A172 (cell line): ENCODE data around the gene AMBRA1. TPM values are rescaled to one million over a fixed set of nuclear protein-coding genes. Genes with fewer than 3 reads are reported as not detected.
A peak's percentile ranks its signal among the peaks of the same experiment; 100 is the strongest.

ENCODE experiments used
- DNase-seq: peaks from one replicate; pipeline ENCODE4 v3.0.0-alpha.2; 2015; ENCODE audit warnings: low spot score
- total RNA-seq: library from RNA; depleted of rRNA; stranded (reverse); fragments of >200 nt; shearing (Covaris generic); gene quantifications from 2 replicates; pipeline ENCODE4 v1.2.3, GENCODE V29; 2014

AMBRA1 gene
- total RNA-seq, 1 experiment from 2014 or later = 44.3 TPM

DNA sequence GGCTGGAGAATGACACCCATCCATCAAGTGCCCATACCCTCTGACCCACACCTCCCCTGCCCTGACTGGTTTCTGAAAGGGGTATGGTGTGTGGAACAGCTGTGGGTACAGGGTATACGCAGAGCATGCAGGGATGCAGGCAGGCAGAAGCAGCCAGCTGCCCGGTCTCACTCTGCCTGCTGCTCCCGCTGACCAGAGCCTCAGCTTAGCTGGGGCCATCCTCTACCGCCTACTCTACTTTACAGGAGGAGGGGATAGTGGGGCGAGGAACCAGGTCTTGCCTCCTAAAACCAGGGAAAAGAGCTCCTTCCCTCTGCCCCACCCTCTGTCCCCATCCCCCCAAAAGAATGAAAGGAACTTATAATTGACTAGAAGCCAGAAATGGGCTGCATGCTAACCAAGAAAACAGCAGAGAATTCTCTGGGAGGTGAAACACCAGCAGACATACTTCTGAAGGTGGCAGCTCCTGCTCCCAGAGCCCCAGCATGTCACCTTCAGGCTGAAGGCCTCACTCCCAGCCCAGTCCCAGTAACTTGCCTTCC is 189.3 kb downstream of the AMBRA1 start:
- no peak for DNase-seq

GRCh38 chr11:46402957-46403902 is 190.6 kb downstream of the AMBRA1 start:
- DNase-seq = no peak

GRCh38 chr11:46397526-46397925 is 196.3 kb downstream of the AMBRA1 start:
- no peak for DNase-seq

DNA sequence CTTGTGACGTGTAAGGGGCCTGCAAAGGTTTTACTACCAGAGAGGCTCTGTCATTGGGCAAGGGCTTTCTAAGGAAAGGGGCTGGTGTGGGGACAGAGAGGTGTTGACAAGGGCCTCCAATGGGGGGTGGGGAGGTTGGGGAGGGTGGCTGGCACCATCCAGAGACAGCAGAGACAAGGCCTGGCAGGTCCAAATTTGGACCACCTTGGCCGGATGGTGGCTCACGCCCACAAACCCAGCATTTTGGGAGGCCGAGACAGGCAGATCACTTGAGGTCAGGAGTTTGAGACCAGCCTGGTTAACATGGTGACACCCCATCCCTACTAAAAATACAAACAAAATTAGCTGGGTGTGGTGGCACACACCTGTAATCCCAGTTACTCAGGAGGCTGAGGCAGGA is 200.1 kb downstream of the AMBRA1 start:
- DNase-seq = no peak

DNA sequence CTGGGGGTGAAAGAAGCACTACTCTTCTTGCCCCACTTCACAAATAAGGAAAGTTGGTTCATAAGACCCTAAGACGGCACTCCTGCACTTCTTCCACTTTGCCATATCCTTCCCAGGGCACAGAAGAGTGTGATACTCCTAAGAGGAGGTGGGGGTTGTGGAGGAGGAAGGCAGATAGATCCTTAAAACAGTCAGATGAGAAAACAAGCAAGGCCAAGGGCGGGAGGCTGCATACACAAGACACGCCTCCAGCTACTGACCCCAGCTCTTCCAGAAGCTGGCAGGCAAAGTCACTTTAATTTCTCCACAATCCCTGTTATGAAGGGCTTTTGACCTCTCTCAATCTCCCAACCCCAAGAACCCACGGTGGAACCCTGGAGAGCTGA is 200.6 kb downstream of the AMBRA1 start:
- DNase-seq = no peak

DNA sequence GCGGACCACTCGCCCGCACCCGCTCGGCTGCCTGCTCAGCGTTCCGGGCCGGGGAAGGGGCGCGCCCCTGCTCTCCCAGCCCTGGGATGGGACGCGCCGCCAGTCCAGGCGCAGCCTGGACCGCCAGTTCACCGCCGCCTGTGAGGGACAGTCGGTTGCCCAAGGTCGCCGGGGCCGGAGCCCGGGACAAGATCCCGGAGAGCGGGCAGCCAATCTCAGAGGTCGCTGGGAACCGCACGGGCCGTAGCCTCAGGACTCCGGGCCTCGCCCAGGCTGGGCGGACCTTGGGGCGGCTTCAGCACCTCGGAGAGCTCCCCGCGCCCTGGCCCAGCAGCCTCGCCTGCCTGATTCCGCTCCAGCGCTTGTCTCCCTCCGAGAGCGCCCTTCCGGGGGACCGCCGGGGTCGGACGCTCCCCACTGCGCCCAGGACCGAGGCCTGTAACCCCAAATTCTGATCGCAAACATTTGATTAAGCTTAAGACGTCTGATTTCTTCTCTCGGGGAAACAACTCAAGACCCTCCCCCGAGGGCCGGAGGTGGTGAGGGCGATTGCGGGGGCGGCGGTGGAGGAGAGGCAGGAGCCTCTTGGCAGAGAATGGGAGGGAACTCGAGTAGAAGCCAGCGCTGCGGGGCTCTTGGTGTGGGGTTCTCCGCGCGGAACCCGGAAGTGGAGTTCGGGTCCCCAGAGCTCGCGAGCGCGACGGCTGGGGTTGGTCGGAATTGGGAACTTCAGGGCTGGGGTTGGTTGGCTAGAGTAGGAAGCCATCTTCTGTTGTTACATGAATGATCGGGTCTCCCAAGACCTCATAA is 201.2 kb downstream of the AMBRA1 start:
- DNase-seq = peak; percentile 74

GRCh38 chr11:46391578-46392420 is 202.0 kb downstream of the AMBRA1 start, which contains the start of gene CHRM4:
Gene CHRM4 (minus strand): TSS chr11:46391776. CDS start chr11:46386557, 5,219 bp downstream.
- no peak for DNase-seq

- DNase-seq = no peak
Observed at GRCh38 chr11:46391186-46391577, 202.6 kb downstream of the AMBRA1 start.

DNA sequence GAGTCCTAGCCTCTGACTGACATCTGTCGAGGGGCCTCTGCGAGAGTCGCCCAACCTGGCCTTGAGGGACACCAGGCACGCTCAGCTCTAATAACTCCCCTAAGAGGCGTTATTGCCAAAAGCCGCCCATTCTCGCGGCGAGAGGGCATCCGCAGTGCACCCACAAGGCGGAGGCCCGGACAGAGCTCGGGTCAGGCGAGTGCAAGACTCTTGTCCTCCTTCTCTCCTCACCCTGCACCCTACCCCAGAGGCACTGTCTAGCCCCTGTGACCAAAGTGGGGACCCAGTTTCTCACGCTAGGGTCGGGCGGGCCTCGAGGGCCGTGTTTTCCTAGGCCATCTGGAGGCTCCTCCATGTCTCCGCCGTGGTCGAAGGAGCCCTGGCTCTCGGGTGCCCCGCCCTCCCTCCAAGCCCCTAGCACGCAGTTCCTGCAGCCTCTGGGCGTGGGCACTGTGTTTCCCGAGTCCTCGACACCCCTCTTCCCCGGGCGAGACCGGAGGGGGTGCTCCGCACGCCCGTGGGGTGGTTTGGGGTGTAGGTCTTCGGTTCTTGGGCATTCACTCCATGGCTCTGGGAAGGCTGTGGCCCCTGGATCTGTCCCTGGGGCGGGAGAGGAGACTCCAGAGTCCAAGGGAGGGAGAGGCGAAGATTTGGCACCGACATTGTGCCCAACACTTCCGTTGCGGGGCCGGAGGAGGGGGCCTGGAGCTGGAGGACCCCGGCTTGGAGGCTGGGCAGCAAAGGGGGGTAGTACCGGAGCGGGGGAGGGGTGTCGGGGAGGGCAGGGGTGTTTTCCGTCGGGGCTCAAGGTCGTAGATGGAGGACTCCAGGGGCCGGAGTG is 203.3 kb downstream of the AMBRA1 start:
- no peak for DNase-seq

DNA sequence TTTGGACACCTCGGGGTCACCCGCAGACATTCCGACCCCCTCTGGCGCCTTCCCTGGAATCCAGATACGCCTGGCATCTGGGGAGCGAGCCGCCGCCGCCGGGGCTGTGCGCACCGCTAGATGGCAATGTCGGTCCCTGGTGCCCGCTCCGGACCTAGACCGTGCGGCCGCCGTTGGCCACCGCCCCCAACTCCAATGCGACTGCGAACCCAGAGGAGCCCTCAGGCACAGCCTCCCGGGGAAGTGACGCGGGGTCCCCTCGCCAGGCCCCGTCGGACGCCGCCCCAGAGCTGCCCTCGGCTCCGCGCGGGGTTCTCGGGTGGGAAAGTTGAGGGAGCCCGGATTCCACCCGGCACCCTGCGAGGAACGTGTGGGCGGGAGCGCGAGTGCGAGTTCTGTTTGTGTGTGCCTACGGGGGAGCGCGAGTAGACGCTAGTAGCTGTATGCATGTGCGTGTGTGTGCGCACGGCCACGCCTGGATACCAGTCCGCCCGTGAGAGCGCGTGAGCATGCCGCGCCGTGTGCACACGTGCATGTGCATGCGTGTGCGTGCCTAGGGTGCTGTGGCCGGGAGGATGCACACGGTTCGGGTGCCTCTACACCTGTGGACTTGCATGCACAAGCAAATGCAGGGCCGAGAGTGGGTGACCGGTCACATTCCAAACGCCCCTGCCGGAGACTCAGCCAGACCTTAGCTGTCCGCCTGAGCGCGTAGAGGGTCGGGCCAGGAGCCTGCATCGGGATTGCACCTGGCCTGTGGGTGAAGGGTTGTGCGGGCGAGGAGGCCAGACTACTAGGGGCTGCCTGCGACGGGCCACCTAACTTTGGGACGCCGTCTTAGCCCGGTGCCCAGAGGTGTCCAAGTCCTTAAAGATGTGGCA is 204.1 kb downstream of the AMBRA1 start:
- no peak for DNase-seq

DNA sequence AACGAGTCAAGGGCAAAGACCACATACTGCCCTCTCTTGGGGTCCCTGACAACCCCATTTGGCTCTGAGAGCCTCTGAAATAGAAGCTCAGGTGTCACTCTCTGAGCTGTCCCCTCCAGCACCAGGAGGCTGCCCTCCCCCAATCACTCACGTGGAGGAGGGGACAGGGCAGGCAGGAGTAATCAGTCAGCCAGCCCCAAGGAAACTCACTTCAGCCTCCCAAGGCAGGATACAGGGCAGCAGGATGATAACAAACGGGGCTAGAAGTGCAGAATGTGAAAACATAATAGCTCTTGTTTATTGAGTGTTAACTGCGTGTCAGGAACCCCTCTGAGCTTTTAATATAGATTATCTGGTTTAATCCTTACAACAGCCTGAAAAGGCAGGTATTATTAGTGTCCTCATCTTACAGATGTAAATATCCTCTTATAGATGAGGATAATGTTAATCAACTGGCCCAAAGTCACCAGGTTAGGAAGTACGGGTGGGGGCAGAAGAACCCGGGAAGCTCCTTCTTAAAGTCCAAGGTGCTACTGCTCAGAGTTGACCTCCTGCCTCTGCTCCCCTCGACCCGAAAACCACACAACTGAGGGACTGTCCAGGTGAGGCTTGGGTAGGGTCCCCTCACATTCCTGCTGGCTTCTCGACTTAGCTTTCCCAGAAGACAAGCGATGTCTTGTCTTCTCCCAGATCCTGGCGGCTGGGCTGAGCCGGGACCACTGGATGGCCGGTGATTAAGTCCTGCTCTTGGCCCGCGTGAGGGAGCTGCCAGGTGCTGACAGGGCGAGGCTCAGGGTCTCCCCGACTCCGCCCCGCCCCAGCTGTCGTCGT is 205.0 kb downstream of the AMBRA1 start:
- no peak for DNase-seq

GRCh38 chr11:46387919-46388618 is 205.8 kb downstream of the AMBRA1 start:
- no peak for DNase-seq

GRCh38 chr11:46387456-46387855 is 206.4 kb downstream of the AMBRA1 start:
- DNase-seq = no peak

DNA sequence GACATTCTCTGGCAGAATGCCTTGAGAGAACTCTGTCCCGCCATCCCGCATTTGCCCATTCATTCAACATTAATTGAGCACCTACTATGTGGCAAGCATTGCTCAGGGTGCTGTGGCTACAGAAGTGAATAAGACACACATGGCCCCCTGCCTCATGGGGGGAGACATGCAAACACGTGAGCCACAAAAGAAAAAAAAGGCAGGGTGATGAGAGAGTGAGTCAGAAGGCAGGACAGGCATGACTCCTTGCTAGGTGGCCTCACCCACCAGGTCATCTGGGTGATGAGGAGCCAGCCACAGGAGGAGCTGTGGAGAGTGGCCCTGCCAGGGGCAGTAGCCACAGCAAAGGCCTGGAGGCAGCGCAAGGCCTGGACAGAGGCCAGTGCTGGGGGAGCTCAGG is 207.1 kb downstream of the AMBRA1 start:
- peak; percentile 79 for DNase-seq

- DNase-seq = no peak
Observed at GRCh38 chr11:46386005-46386578, 207.7 kb downstream of the AMBRA1 start.

- DNase-seq = no peak
Observed at GRCh38 chr11:46385169-46386004, 208.4 kb downstream of the AMBRA1 start.
